Activated CD4-positive, alpha-beta T cell treated with anti-CD3 and anti-CD28 coated beads, Interleukin-2, amount 10 ng/mL, durations not matched to agents 7 days and 5 days (primary cell): ENCODE data around the gene TERT. TPM values are rescaled to one million over a fixed set of nuclear protein-coding genes. Genes with fewer than 3 reads are reported as not detected.
A peak's percentile ranks its signal among the peaks of the same experiment; 100 is the strongest.

ENCODE experiments used
- CTCF ChIA-PET: fragments of 350-600 bp; sonication (Branson Sonifier 250); formaldehyde crosslinking; loops from one replicate; lab custom pipeline; 2021; ENCODE audit warnings: antibody characterized with exemption; lab: Charles Lee
- POLR2A ChIA-PET: fragments of 350-600 bp; sonication (Branson Sonifier 250); formaldehyde crosslinking; loops from one replicate; lab custom pipeline; 2021; ENCODE audit warnings: antibody characterized with exemption; lab: Charles Lee
- DNase-seq: peaks from one replicate; pipeline ENCODE4 v3.0.0-alpha.2; 2020
- H3K27ac Mint-ChIP-seq: one replicate; pipeline ENCODE4 v1.8.0; 2021; ENCODE audit warnings: mild to moderate bottlenecking, moderate library complexity, mixed read lengths
- H3K27me3 Mint-ChIP-seq: one replicate; pipeline ENCODE4 v1.8.0; 2021; ENCODE audit warnings: mixed read lengths
- H3K36me3 Mint-ChIP-seq: one replicate; pipeline ENCODE4 v1.8.0; 2021; ENCODE audit warnings: low read depth, mixed read lengths
- H3K4me1 Mint-ChIP-seq: one replicate; pipeline ENCODE4 v1.8.0; 2021; ENCODE audit warnings: mixed read lengths
- H3K4me3 Mint-ChIP-seq: one replicate; pipeline ENCODE4 v1.8.0; 2021; ENCODE audit warnings: mild to moderate bottlenecking, moderate library complexity, mixed read lengths
- H3K9me3 Mint-ChIP-seq: one replicate; pipeline ENCODE4 v1.8.0; 2021; ENCODE audit warnings: mixed read lengths
- total RNA-seq, 2 experiments: library from RNA; stranded (reverse); gene quantifications; one replicate each; pipeline ENCODE4 v1.2.3, GENCODE V29; 2021

TERT gene
- total RNA-seq, 2 experiments from 2014 or later: 3.4 to 5.6 TPM

DNA sequence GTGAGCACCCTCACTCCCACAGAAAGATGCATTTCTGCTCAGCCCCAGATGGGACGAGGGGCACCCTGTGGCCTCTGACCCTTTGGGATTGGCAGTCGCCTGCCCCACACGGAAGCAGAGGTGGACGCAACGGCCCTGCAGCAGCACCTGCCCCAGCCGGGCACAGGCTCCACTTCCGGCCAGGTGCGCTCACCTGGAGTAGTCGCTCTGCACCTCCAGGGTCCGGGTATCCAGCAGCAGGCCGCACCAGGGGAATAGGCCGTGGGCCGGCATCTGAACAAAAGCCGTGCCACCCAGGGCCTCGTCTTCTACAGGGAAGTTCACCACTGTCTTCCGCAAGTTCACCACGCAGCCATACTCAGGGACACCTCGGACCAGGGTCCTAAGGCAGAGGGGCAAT is 30.7 kb downstream of the TERT start:
- DNase-seq: no peak
- Mint-ChIP-seq H3K27ac (no peak overlapping the region), H3K4me1 (peaks cover 18% of the 10 kb centered on the region), H3K4me3 (no peak overlapping the region), H3K27me3 (peaks cover 4% of the 10 kb centered on the region), H3K36me3 (peaks cover 11% of the 10 kb centered on the region), H3K9me3 (peaks cover 7% of the 10 kb centered on the region)
- POLR2A ChIA-PET: no interaction called here
- CTCF ChIA-PET: no interaction called here

GRCh38 chr5:1262381-1262780 is 32.5 kb downstream of the TERT start:
- Mint-ChIP-seq H3K4me3 (no peak overlapping the region), H3K27me3 (peaks cover 4% of the 10 kb centered on the region), H3K27ac (no peak overlapping the region), H3K9me3 (peaks cover 7% of the 10 kb centered on the region), H3K36me3 (peaks cover 9% of the 10 kb centered on the region), H3K4me1 (peaks cover 4% of the 10 kb centered on the region)
- CTCF ChIA-PET: no interaction called here
- no peak for DNase-seq
- POLR2A ChIA-PET: no interaction called here

GRCh38 chr5:1261643-1262042 is 33.2 kb downstream of the TERT start:
- peaks cover 8% of the 10 kb centered on the region for H3K36me3 Mint-ChIP-seq
- POLR2A ChIA-PET: no interaction called here

GRCh38 chr5:1259806-1260480 is 34.9 kb downstream of the TERT start:
- Mint-ChIP-seq H3K27me3 (peaks cover 4% of the 10 kb centered on the region), H3K27ac (no peak overlapping the region), H3K9me3 (peaks cover 7% of the 10 kb centered on the region), H3K4me1 (peaks cover 19% of the 10 kb centered on the region), H3K36me3 (peaks cover 8% of the 10 kb centered on the region), H3K4me3 (no peak overlapping the region)
- CTCF ChIA-PET: no interaction called here
- DNase-seq: no peak
- POLR2A ChIA-PET: no interaction called here

More at GRCh38 chr5:1261643-1262042, 33.2 kb downstream of the TERT start:
- Mint-ChIP-seq H3K4me1 (peaks cover 4% of the 10 kb centered on the region), H3K27me3 (peaks cover 4% of the 10 kb centered on the region), H3K9me3 (peaks cover 7% of the 10 kb centered on the region), H3K4me3 (no peak overlapping the region), H3K27ac (no peak overlapping the region)
- no peak for DNase-seq
- CTCF ChIA-PET: no interaction called here

DNA sequence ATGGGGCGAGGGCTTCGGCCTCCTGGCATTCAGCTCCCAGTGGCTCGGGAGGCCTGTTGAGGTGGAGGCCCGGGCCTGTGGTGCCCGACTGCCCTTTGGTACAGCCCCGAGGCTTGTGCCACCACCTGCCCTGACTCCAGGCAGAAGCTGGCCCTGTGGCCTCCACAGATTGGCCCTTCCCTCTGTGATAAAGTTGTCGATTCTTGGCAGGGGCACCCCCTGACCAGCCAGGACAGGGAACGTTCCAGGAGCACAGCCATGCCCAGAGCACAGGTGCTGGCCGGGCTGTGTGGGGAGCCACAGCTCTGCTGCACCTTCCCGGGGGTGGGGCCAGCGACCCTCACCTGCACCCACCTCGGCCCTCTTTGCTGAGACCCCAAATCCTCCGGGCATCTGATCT is 37.0 kb downstream of the TERT start:
- ChIA-PET POLR2A (no interaction called here), CTCF (no interaction called here)
- H3K9me3 Mint-ChIP-seq: peaks cover 7% of the 10 kb centered on the region
- H3K4me1 Mint-ChIP-seq: peaks cover 26% of the 10 kb centered on the region
- H3K27ac Mint-ChIP-seq: no peak overlapping the region
- peaks cover 8% of the 10 kb centered on the region for H3K36me3 Mint-ChIP-seq
- no peak overlapping the region for H3K4me3 Mint-ChIP-seq
- DNase-seq: no peak
- H3K27me3 Mint-ChIP-seq: peaks cover 4% of the 10 kb centered on the region

GRCh38 chr5:1257363-1257762 is 37.5 kb downstream of the TERT start:
- Mint-ChIP-seq H3K27ac (no peak overlapping the region), H3K36me3 (peaks cover 6% of the 10 kb centered on the region), H3K27me3 (peaks cover 2% of the 10 kb centered on the region), H3K9me3 (peaks cover 5% of the 10 kb centered on the region), H3K4me1 (peaks cover 27% of the 10 kb centered on the region), H3K4me3 (no peak overlapping the region)
- POLR2A ChIA-PET: no interaction called here
- CTCF ChIA-PET: no interaction called here
- no peak for DNase-seq

- H3K4me1 Mint-ChIP-seq: peaks cover 26% of the 10 kb centered on the region
- no peak overlapping the region for H3K27ac Mint-ChIP-seq
- ChIA-PET CTCF (no interaction called here), POLR2A (no interaction called here)
- DNase-seq: no peak
- H3K36me3 Mint-ChIP-seq: peaks cover 1% of the 10 kb centered on the region
- H3K9me3 Mint-ChIP-seq: no peaks in the 10 kb centered on the region
- no peak overlapping the region for H3K4me3 Mint-ChIP-seq
- no peaks in the 10 kb centered on the region for H3K27me3 Mint-ChIP-seq
These were observed 38.1 kb downstream of the TERT start for GRCh38 chr5:1256776-1257175.

- no peaks in the 10 kb centered on the region for H3K27me3 Mint-ChIP-seq
- peak overlapping the region; percentile 56 for H3K4me3 Mint-ChIP-seq
- CTCF ChIA-PET: no interaction called here
- DNase-seq: peak; percentile 73
- no peaks in the 10 kb centered on the region for H3K36me3 Mint-ChIP-seq
- peaks cover 26% of the 10 kb centered on the region for H3K4me1 Mint-ChIP-seq
- H3K9me3 Mint-ChIP-seq: no peaks in the 10 kb centered on the region
- POLR2A ChIA-PET: no interaction called here
- peak overlapping the region; percentile 83 for H3K27ac Mint-ChIP-seq
These were observed 39.7 kb downstream of the TERT start for GRCh38 chr5:1255081-1255561.

GRCh38 chr5:1254196-1254595 is 40.7 kb downstream of the TERT start:
- Mint-ChIP-seq H3K36me3 (no peaks in the 10 kb centered on the region), H3K27ac (no peak overlapping the region), H3K27me3 (no peaks in the 10 kb centered on the region), H3K4me3 (no peak overlapping the region), H3K9me3 (no peaks in the 10 kb centered on the region), H3K4me1 (peaks cover 26% of the 10 kb centered on the region)
- DNase-seq: no peak
- ChIA-PET CTCF (no interaction called here), POLR2A (no interaction called here)

GRCh38 chr5:1253456-1254105 is 41.3 kb downstream of the TERT start:
- no peak overlapping the region for H3K4me3 Mint-ChIP-seq
- H3K4me1 Mint-ChIP-seq: peaks cover 26% of the 10 kb centered on the region
- H3K9me3 Mint-ChIP-seq: no peaks in the 10 kb centered on the region
- no peaks in the 10 kb centered on the region for H3K27me3 Mint-ChIP-seq
- H3K36me3 Mint-ChIP-seq: no peaks in the 10 kb centered on the region
- no peak overlapping the region for H3K27ac Mint-ChIP-seq
- ChIA-PET CTCF (no interaction called here), POLR2A (no interaction called here)
- no peak for DNase-seq

GRCh38 chr5:1252681-1253080 is 42.2 kb downstream of the TERT start:
- DNase-seq: no peak
- no peak overlapping the region for H3K27ac Mint-ChIP-seq

GRCh38 chr5:1251678-1252580 is 42.9 kb downstream of the TERT start:
- H3K27me3 Mint-ChIP-seq: no peaks in the 10 kb centered on the region
- CTCF ChIA-PET: interaction anchor here (0.6 kb wide), 1 partner anchor 19 kb away, joined by 5 read pairs; no protein-coding TSS in a partner anchor
- no peak overlapping the region for H3K27ac Mint-ChIP-seq
- DNase-seq: no peak
- H3K36me3 Mint-ChIP-seq: no peaks in the 10 kb centered on the region
- no peak overlapping the region for H3K4me3 Mint-ChIP-seq
- no peaks in the 10 kb centered on the region for H3K9me3 Mint-ChIP-seq
- peaks cover 26% of the 10 kb centered on the region for H3K4me1 Mint-ChIP-seq
- POLR2A ChIA-PET: no interaction called here

More at GRCh38 chr5:1252681-1253080, 42.2 kb downstream of the TERT start:
- Mint-ChIP-seq H3K27me3 (no peaks in the 10 kb centered on the region), H3K9me3 (no peaks in the 10 kb centered on the region), H3K36me3 (no peaks in the 10 kb centered on the region), H3K4me3 (no peak overlapping the region), H3K4me1 (peaks cover 26% of the 10 kb centered on the region)
- ChIA-PET CTCF (no interaction called here), POLR2A (no interaction called here)
